Activated T-cell treated with anti-CD3 and anti-CD28 coated beads for 1 hour (primary cell): Measurements from ENCODE around the gene MXRA8.
"Not testable (repeated sequence)": the region's sequence is repeated elsewhere in the genome, so short reads cannot be mapped to it uniquely, and the experiment has no call there.

Source experiments
- DNase-seq: peaks from one replicate; pipeline ENCODE4 v3.0.0-alpha.2; 2020; ENCODE audit warnings: low read depth

MXRA8 gene

GRCh38 chr1:1393014-1393413, 34.7 kb upstream of the MXRA8 start:
- DNase-seq = no peak

- DNase-seq = no peak
These were observed 32.9 kb upstream of the MXRA8 start for GRCh38 chr1:1391225-1391624.

GRCh38 chr1:1390675-1391074, 32.3 kb upstream of the MXRA8 start:
- DNase-seq = no peak

- no peak for DNase-seq
These were observed 29.7 kb upstream of the MXRA8 start for GRCh38 chr1:1388078-1388472.

GRCh38 chr1:1387098-1388077, 29.0 kb upstream of the MXRA8 start:
- no peak for DNase-seq

GRCh38 chr1:1385931-1386330, 27.6 kb upstream of the MXRA8 start:
- no peak for DNase-seq

GRCh38 chr1:1385339-1385738, 27.0 kb upstream of the MXRA8 start:
- DNase-seq = not testable (repeated sequence)

GRCh38 chr1:1381294-1381693, 22.9 kb upstream of the MXRA8 start:
- no peak for DNase-seq

- no peak for DNase-seq
These were observed 22.5 kb upstream of the MXRA8 start for GRCh38 chr1:1380860-1381259.

- no peak for DNase-seq
These were observed 19.3 kb upstream of the MXRA8 start for GRCh38 chr1:1377540-1378205.

GRCh38 chr1:1376551-1377226, 18.3 kb upstream of the MXRA8 start:
- no peak for DNase-seq

GRCh38 chr1:1374929-1375662, 16.7 kb upstream of the MXRA8 start, which contains the start of gene AURKAIP1:
TSS of gene AURKAIP1 (minus strand) at chr1:1375207. CDS start at chr1:1374756, 451 bp downstream.
- DNase-seq = peak; percentile 86

- DNase-seq = no peak
These were observed 16.2 kb upstream of the MXRA8 start for GRCh38 chr1:1374589-1374928.

- no peak for DNase-seq
These were observed 15.6 kb upstream of the MXRA8 start for GRCh38 chr1:1373815-1374588.

GRCh38 chr1:1373051-1373814, 14.9 kb upstream of the MXRA8 start:
- no peak for DNase-seq

GRCh38 chr1:1371746-1372711, 13.7 kb upstream of the MXRA8 start:
- DNase-seq = peak; percentile 73

- no peak for DNase-seq
These were observed 13.0 kb upstream of the MXRA8 start for GRCh38 chr1:1371364-1371745.

GRCh38 chr1:1370771-1371300, 12.5 kb upstream of the MXRA8 start:
- no peak for DNase-seq

- not testable (repeated sequence) for DNase-seq
These were observed 11.7 kb upstream of the MXRA8 start for GRCh38 chr1:1370094-1370493.
